Thoracic aorta (tissue), 2 donors: Measurements from ENCODE around the gene FAM227B. TPM values are rescaled to one million over a fixed set of nuclear protein-coding genes. Genes with fewer than 3 reads are reported as not detected.
"Not testable (repeated sequence)": the region's sequence is repeated elsewhere in the genome, so short reads cannot be mapped to it uniquely, and the experiment has no call there.

Source experiments
- ATAC-seq: fragments of 150-250 bp; one replicate; pipeline ENCODE4 v1.8.0; 2017; ENCODE audit warnings: low read depth; ENCODE audit not compliant: insufficient number of reproducible peaks, low FRiP score
- DNase-seq: peaks from one replicate; pipeline ENCODE4 v3.0.0-alpha.2; 2020; ENCODE audit warnings: low spot score
- H3K27ac ChIP-seq, 2 donors: fragments of 200-600 bp; sonication (generic); 1 replicate in 1 of 2; 2 replicates in 1 of 2; pipeline ENCODE4 v1.5.1; 2016; ENCODE audit warnings: mild to moderate bottlenecking in 2 of 2, moderate library complexity in 2 of 2
- H3K27me3 ChIP-seq: fragments of 200-600 bp; sonication (generic); replicated peaks from 2 replicates; pipeline ENCODE4 v1.6.0; 2016; ENCODE audit warnings: mild to moderate bottlenecking; ENCODE audit not compliant: insufficient read depth
- H3K36me3 ChIP-seq: fragments of 200-600 bp; sonication (generic); one replicate; pipeline ENCODE4 v1.5.1; 2016
- H3K4me1 ChIP-seq, 2 donors: fragments of 200-600 bp; sonication (generic); 1 replicate in 1 of 2; 2 replicates in 1 of 2; pipeline versions ENCODE4 v1.5.1 to v1.6.0; 2016; ENCODE audit warnings: low read depth in 2 of 2, mild to moderate bottlenecking in 1 of 2; ENCODE audit not compliant: control insufficient read depth in 1 of 2
- H3K4me3 ChIP-seq: fragments of 200-600 bp; sonication (generic); 2 replicates; pipeline ENCODE4 v1.5.1; 2016; ENCODE audit warnings: mild to moderate bottlenecking
- H3K9me3 ChIP-seq: fragments of 200-600 bp; sonication (generic); 2 replicates; pipeline ENCODE4 v1.5.1; 2016
- CTCF ChIP-seq: fragments of 200-600 bp; sonication (generic); IDR thresholded peaks from one replicate; pipeline ENCODE4 v1.5.1; 2019; ENCODE audit warnings: antibody characterized with exemption
- total RNA-seq, 2 donors: library from RNA; depleted of rRNA; stranded (reverse); fragments of >200 nt; gene quantifications; one replicate each; pipeline versions ENCODE4 v1.1.0 to v1.2.3, GENCODE V29; 2016

The FAM227B gene
- total RNA-seq, 2 donors from 2014 or later = 3.2 to 15.2 TPM

- Histone ChIP-seq H3K27me3 (no peaks in the 10 kb centered on the region), H3K9me3 (no peaks in the 10 kb centered on the region), H3K4me3 (no peak overlapping the region), H3K4me1 (no peaks in the 10 kb centered on the region), H3K27ac (no peak overlapping the region), H3K36me3 (no peaks in the 10 kb centered on the region)
- ATAC-seq (no peak), DNase-seq (no peak)
- TF ChIP-seq CTCF = no peak
Measured at GRCh38 chr15:49370782-49371181, 249.8 kb downstream of the FAM227B start.

- Histone ChIP-seq H3K9me3 (no peaks in the 10 kb centered on the region), H3K4me1 (no peaks in the 10 kb centered on the region), H3K4me3 (no peak overlapping the region), H3K27ac (no peak overlapping the region), H3K36me3 (no peaks in the 10 kb centered on the region), H3K27me3 (no peaks in the 10 kb centered on the region)
- no peak for ATAC-seq
- no peak for DNase-seq
- no peak for TF ChIP-seq CTCF
Measured at GRCh38 chr15:49366496-49366895, 254.1 kb downstream of the FAM227B start.

GRCh38 chr15:49361370-49361769, 259.2 kb downstream of the FAM227B start:
- Histone ChIP-seq H3K4me1 (no peaks in the 10 kb centered on the region), H3K36me3 (no peaks in the 10 kb centered on the region), H3K9me3 (no peaks in the 10 kb centered on the region), H3K4me3 (no peak overlapping the region), H3K27me3 (no peaks in the 10 kb centered on the region), H3K27ac (no peak overlapping the region)
- ATAC-seq (no peak), DNase-seq (no peak)
- no peak for TF ChIP-seq CTCF

GRCh38 chr15:49354439-49354838, 266.2 kb downstream of the FAM227B start:
- DNase-seq, H3K9me3 ChIP-seq, H3K4me1 ChIP-seq, H3K36me3 ChIP-seq, H3K4me3 ChIP-seq, ATAC-seq, H3K27ac ChIP-seq, H3K27me3 ChIP-seq: not testable (repeated sequence)

- ATAC-seq = no peak
- Histone ChIP-seq H3K4me3 (no peak overlapping the region), H3K27me3 (no peaks in the 10 kb centered on the region), H3K9me3 (peaks cover 5% of the 10 kb centered on the region), H3K4me1 (no peaks in the 10 kb centered on the region), H3K27ac (no peak overlapping the region), H3K36me3 (no peaks in the 10 kb centered on the region)
- TF ChIP-seq CTCF = no peak
- DNase-seq = no peak
Measured at GRCh38 chr15:49343546-49343945, 277.1 kb downstream of the FAM227B start.

GRCh38 chr15:49339656-49340055, 281.0 kb downstream of the FAM227B start:
- H3K4me3 ChIP-seq = no peak overlapping the region
- ATAC-seq (no peak), DNase-seq (no peak)
- TF ChIP-seq CTCF = no peak
- H3K36me3 ChIP-seq = no peaks in the 10 kb centered on the region
- H3K27me3 ChIP-seq = no peaks in the 10 kb centered on the region
- no peak overlapping the region for H3K27ac ChIP-seq
- peaks cover 5% of the 10 kb centered on the region for H3K9me3 ChIP-seq
- H3K4me1 ChIP-seq = no peaks in the 10 kb centered on the region
